B cell (primary cell): ENCODE results near the gene MTERF4. TPM values are rescaled to one million over a fixed set of nuclear protein-coding genes. Genes with fewer than 3 reads are reported as not detected.
A peak's percentile ranks its signal among the peaks of the same experiment; 100 is the strongest.

Experiments used
- ATAC-seq: fragments of 200-7000 bp; cut with Tn5 transposase; one replicate; pipeline ENCODE4 v1.10.0; 2021; ENCODE audit warnings: low read depth, mild to moderate bottlenecking, moderate number of reproducible peaks, moderate library complexity
- CTCF ChIA-PET: fragments of 350-600 bp; sonication (Branson Sonifier 250); formaldehyde crosslinking; loops from one replicate; lab custom pipeline; 2021; ENCODE audit warnings: antibody characterized with exemption, inconsistent platforms; lab: Charles Lee
- POLR2A ChIA-PET: fragments of 350-600 bp; sonication (Branson Sonifier 250); formaldehyde crosslinking; loops from one replicate; lab custom pipeline; 2021; ENCODE audit warnings: antibody characterized with exemption; lab: Charles Lee
- DNase-seq: peaks from one replicate; pipeline ENCODE4 v3.0.0; 2013
- H2AFZ ChIP-seq: 2 replicates; pipeline ENCODE4 v1.6.1; 2012; ENCODE audit warnings: mild to moderate bottlenecking, low read depth, low read length; ENCODE audit not compliant: insufficient read depth, poor library complexity, severe bottlenecking
- H3K27ac ChIP-seq, 2 donors: 1 replicate in 1 of 2; 2 replicates in 1 of 2; pipeline ENCODE4 v1.5.1; 2012 to 2013; ENCODE audit warnings: low read length in 2 of 2, mild to moderate bottlenecking in 2 of 2, moderate library complexity in 1 of 2
- H3K27me3 ChIP-seq, 4 experiments: fragments of 200-600 bp in 1 of 4; sonication (generic) in 1 of 4; replicated peaks in 1 of 4; 1 replicate in 2 of 4; 2 replicates in 2 of 4; pipeline versions ENCODE4 v1.6.1 to v1.7.0; 2013 to 2016; ENCODE audit warnings: low read length in 3 of 4, mild to moderate bottlenecking in 2 of 4, mixed read lengths in 1 of 4, moderate library complexity in 1 of 4; ENCODE audit not compliant: insufficient read depth in 4 of 4, control insufficient read depth in 3 of 4; ENCODE audit errors: control extremely low read depth in 1 of 4
- H3K36me3 ChIP-seq, 2 experiments: replicated peaks in 1 of 2; 1 replicate in 1 of 2; 2 replicates in 1 of 2; pipeline versions ENCODE4 v1.6.1 to v1.7.1; 2013; ENCODE audit warnings: low read length in 1 of 2; ENCODE audit not compliant: insufficient read depth in 2 of 2, control insufficient read depth in 1 of 2; ENCODE audit errors: control extremely low read depth in 1 of 2, extremely low read depth in 1 of 2
- H3K4me1 ChIP-seq, 2 donors: fragments of 200-600 bp in 1 of 2; sonication (generic) in 1 of 2; 1 replicate in 1 of 2; 2 replicates in 1 of 2; pipeline versions ENCODE4 v1.5.1 to v1.6.1; 2013 to 2017; ENCODE audit warnings: low read length in 2 of 2; ENCODE audit not compliant: control insufficient read depth in 2 of 2, insufficient read depth in 2 of 2
- H3K4me2 ChIP-seq: replicated peaks from 2 replicates; pipeline ENCODE3; 2012; ENCODE audit warnings: mild to moderate bottlenecking, low read depth, low read length; ENCODE audit not compliant: poor library complexity, severe bottlenecking
- H3K4me3 ChIP-seq, 5 experiments: fragments of 200-600 bp in 1 of 5; sonication (generic) in 1 of 5; 1 replicate in 3 of 5; 2 replicates in 2 of 5; pipeline versions ENCODE4 v1.5.1 to v1.7.0; 2011 to 2016; ENCODE audit warnings: low read length in 4 of 5, mild to moderate bottlenecking in 4 of 5, low read depth in 2 of 5, control low read depth in 1 of 5, moderate library complexity in 1 of 5; ENCODE audit not compliant: insufficient read depth in 1 of 5; ENCODE audit errors: control extremely low read depth in 1 of 5, extremely low read depth in 1 of 5
- H3K79me2 ChIP-seq: fragments of 200-600 bp; sonication (generic); one replicate; pipeline ENCODE4 v1.6.0; 2016; ENCODE audit warnings: low read length; ENCODE audit not compliant: control insufficient read depth, insufficient read depth
- H3K9ac ChIP-seq: fragments of 200-600 bp; sonication (generic); 2 replicates; pipeline ENCODE4 v1.6.1; 2017; ENCODE audit warnings: mild to moderate bottlenecking, low read length, moderate library complexity
- H3K9me3 ChIP-seq, 3 donors: one replicate each; pipeline versions ENCODE4 v1.6.1 to v1.7.1; 2013; ENCODE audit warnings: low read length in 2 of 3; ENCODE audit not compliant: control insufficient read depth in 2 of 3, insufficient read depth in 1 of 3; ENCODE audit errors: control extremely low read depth in 1 of 3
- H4K20me1 ChIP-seq: 2 replicates; pipeline ENCODE4 v1.6.0; 2012; ENCODE audit warnings: mild to moderate bottlenecking, low read length; ENCODE audit not compliant: insufficient read depth, control insufficient read depth, poor library complexity, severe bottlenecking
- H3K27ac Mint-ChIP-seq: one replicate; pipeline ENCODE4 v1.8.0; 2021; ENCODE audit warnings: mixed read lengths
- H3K27me3 Mint-ChIP-seq: one replicate; pipeline ENCODE4 v1.8.0; 2021; ENCODE audit warnings: mixed read lengths
- H3K4me1 Mint-ChIP-seq: one replicate; pipeline ENCODE4 v1.8.0; 2021; ENCODE audit warnings: mixed read lengths
- H3K4me3 Mint-ChIP-seq: one replicate; pipeline ENCODE4 v1.8.0; 2021; ENCODE audit warnings: mixed read lengths
- H3K9me3 Mint-ChIP-seq: one replicate; pipeline ENCODE4 v1.8.0; 2022; ENCODE audit warnings: mixed read lengths; ENCODE audit not compliant: insufficient read depth
- CTCF ChIP-seq: fragments of 200-600 bp; IDR thresholded peaks from one replicate; pipeline ENCODE4 v1.8.0; 2022; ENCODE audit warnings: antibody characterized with exemption, mild to moderate bottlenecking
- EZH2 ChIP-seq: IDR thresholded peaks from 2 replicates; pipeline ENCODE4 v1.6.1; 2012; ENCODE audit warnings: borderline replicate concordance, low read depth, mild to moderate bottlenecking, moderate library complexity, low read length; ENCODE audit not compliant: insufficient read depth, poor library complexity, severe bottlenecking
- WGBS: methylation state at CpG from one replicate; pipeline ENCODE4 v1.1.5; 2013; ENCODE audit warnings: missing lambda C conversion rate; ENCODE audit not compliant: insufficient coverage; 5-methylcytosine and 5-hydroxymethylcytosine counted together
- intact Hi-C: fragments of 100-400 bp; cut with micrococcal nuclease; formaldehyde crosslinking; loops from one replicate; pipeline ENCODE4 v1.10.0; 2022
- polyA plus RNA-seq: library from polyadenylated mRNA; depleted of rRNA; stranded (reverse); fragments of >200 nt; gene quantifications from 2 replicates; pipeline ENCODE4 v1.2.3, GENCODE V29; 2012
- total RNA-seq, 2 donors: library from RNA; stranded (reverse); fragments of 120-200 nt in 1 of 2; gene quantifications; 1 replicate in 1 of 2; 2 replicates in 1 of 2; pipeline versions ENCODE4 v1.2.3 to v1.2.4, GENCODE V29; 2013 to 2022

The MTERF4 gene
- total and polyA plus RNA-seq, 2 donors (not counting 1 experiment from before 2014, with no cell fraction given): 88.7 to 153 TPM

DNA sequence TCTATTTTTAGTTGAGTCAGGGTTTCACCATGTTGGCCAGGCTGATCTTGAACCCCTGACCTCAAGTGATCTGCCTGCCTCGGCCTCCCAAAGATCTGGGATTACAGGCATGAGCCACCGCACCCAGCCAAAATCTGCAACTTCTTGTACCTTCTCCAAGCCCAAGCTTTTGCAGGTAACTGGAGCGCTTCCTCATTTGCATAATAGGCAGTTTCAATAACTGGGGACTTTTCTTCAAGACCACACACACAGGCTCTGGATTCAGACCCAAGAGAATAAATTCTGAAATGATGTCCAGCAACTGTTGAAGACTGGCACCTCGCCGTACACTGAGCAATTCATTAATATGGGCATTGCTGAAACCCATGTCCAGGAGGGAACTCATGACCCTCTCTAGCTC lies 2.8 kb downstream of the MTERF4 start:
- Histone ChIP-seq H3K27ac (no peak overlapping the region), H3K4me2 (peak overlapping the region; percentile 62)

More for the DNA sequence above, 2.8 kb downstream of the MTERF4 start:
- Mint-ChIP-seq H3K4me1 (peaks cover 70% of the 10 kb centered on the region), H3K27me3 (no peaks in the 10 kb centered on the region), H3K9me3 (no peaks in the 10 kb centered on the region), H3K4me3 (peak overlapping the region; percentile 98), H3K27ac (peak overlapping the region; percentile 28)
- H3K4me3 ChIP-seq: peak overlapping the region in 2 of 5 experiments; percentile 19 to 21
- H3K36me3 ChIP-seq: peaks cover 23 to 57% of the 10 kb centered on the region in 2 experiments
- H3K4me1 ChIP-seq: peaks cover 55 to 75% of the 10 kb centered on the region in 2 donors
- DNase-seq: peak; percentile 67
- no peak for TF ChIP-seq EZH2
- TF ChIP-seq CTCF: no peak
- CTCF ChIA-PET: interaction anchor here (1.2 to 5.0 kb wide), 4 partner anchors 9 to 52 kb away, joined by 3 to 31 read pairs (median 14); partner anchors contain the start of genes PASK and PPP1R7
- POLR2A ChIA-PET: interaction anchor here (1.5 kb wide), 1 partner anchor 50 kb away, joined by 3 read pairs; the partner anchor contains the start of gene PASK
- peaks cover 64% of the 10 kb centered on the region for H3K79me2 ChIP-seq
- peaks cover 53% of the 10 kb centered on the region for H4K20me1 ChIP-seq
- ATAC-seq: no peak
- no peaks in the 10 kb centered on the region for H3K9me3 ChIP-seq
- H2AFZ ChIP-seq: no peak overlapping the region
- WGBS: 52% methylated on average over 5 of the region's 5 CpGs
- H3K9ac ChIP-seq: peak overlapping the region; percentile 19
- no peaks in the 10 kb centered on the region for H3K27me3 ChIP-seq
- intact Hi-C loops: no loop called here
